Measurements from ENCODE around the gene VKORC1. TPM values are rescaled to one million over a fixed set of nuclear protein-coding genes. Genes with fewer than 3 reads are reported as not detected.

Gene VKORC1
- total RNA-seq, 1 experiment from 2014 or later, result 83.8 TPM

DNA sequence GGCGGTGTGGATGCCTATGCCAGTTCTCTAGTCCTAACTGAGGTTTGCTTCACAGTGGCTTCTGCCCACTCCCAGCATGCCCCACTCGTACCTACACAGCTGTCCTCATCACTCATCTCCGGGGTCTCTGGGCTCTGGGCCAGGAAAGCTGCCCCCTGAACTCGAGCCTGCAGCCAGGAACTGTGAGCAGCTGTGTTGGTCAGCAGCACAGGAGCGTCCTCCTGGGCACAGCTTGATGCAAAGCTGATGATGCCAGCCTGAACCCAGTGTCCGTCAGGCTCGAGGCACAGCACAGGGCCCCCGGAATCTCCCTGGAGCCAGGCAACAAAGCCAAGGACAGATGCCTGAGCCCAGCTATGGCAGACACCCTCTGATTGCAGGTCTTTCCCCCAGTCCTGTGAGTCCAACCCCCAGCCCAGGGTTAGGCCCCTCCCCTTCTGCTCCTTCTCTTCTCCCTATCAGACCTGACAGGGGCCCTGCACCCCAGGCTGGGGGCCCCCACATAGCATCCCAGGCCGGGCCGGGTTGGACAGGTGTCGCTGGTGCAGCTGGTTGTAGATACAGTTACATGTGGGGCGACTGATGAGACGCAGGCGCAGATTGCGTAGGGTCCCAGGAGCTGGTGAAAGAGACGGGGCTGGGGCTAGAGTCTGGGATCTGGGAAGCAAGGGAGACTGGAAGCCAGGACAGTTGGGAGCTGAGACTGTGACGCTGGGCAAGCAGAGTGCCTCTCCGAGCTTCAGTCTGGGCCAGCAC, 8.5 kb downstream of the VKORC1 start:
- peaks cover 0 to 11% of the 10 kb centered on the region in 2 experiments; a peak in 3 of 4 replicates for H3K36me3 ChIP-seq (ENCODE audit: control insufficient read depth in 1 of 2, insufficient read depth in 2 of 2, low read length in 2 of 2)
- no peak overlapping the region for H3K9ac ChIP-seq (ENCODE audit: low read length)
- no TSS peak for BruUV-seq (replicated peaks)
- DNase-seq (ENCODE audit: low read depth, low spot score) (no peak), ATAC-seq (no peak)
- TF ChIP-seq POLR2AphosphoS5 (IDR thresholded peaks at IDR 0.05; ENCODE audit: low read depth, low read length), result no peak
- no peak for TF ChIP-seq ZNF274 (IDR thresholded peaks at IDR 0.05; ENCODE audit: low read depth, low read length)
- TF ChIP-seq, protein P1, sequence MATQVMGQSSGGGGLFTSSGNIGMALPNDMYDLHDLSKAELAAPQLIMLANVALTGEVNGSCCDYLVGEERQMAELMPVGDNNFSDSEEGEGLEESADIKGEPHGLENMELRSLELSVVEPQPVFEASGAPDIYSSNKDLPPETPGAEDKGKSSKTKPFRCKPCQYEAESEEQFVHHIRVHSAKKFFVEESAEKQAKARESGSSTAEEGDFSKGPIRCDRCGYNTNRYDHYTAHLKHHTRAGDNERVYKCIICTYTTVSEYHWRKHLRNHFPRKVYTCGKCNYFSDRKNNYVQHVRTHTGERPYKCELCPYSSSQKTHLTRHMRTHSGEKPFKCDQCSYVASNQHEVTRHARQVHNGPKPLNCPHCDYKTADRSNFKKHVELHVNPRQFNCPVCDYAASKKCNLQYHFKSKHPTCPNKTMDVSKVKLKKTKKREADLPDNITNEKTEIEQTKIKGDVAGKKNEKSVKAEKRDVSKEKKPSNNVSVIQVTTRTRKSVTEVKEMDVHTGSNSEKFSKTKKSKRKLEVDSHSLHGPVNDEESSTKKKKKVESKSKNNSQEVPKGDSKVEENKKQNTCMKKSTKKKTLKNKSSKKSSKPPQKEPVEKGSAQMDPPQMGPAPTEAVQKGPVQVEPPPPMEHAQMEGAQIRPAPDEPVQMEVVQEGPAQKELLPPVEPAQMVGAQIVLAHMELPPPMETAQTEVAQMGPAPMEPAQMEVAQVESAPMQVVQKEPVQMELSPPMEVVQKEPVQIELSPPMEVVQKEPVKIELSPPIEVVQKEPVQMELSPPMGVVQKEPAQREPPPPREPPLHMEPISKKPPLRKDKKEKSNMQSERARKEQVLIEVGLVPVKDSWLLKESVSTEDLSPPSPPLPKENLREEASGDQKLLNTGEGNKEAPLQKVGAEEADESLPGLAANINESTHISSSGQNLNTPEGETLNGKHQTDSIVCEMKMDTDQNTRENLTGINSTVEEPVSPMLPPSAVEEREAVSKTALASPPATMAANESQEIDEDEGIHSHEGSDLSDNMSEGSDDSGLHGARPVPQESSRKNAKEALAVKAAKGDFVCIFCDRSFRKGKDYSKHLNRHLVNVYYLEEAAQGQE (IDR thresholded peaks at IDR 0.05; ENCODE audit: low read depth), result no peak
- TF ChIP-seq FOSL1 (IDR thresholded peaks at IDR 0.05; ENCODE audit: low read depth), result no peak
- TF ChIP-seq POLR2A (IDR thresholded peaks at IDR 0.05; ENCODE audit: borderline replicate concordance, extremely low read depth, insufficient read depth, insufficient read length), result no peak
- no peak for TF ChIP-seq EZH2 (IDR thresholded peaks at IDR 0.05)
- no peak for TF ChIP-seq ELF1 (IDR thresholded peaks at IDR 0.05; ENCODE audit: borderline replicate concordance, low read depth)
- TF ChIP-seq CBX3 (IDR thresholded peaks at IDR 0.05; ENCODE audit: low read depth), result no peak
- TF ChIP-seq, protein P2, sequence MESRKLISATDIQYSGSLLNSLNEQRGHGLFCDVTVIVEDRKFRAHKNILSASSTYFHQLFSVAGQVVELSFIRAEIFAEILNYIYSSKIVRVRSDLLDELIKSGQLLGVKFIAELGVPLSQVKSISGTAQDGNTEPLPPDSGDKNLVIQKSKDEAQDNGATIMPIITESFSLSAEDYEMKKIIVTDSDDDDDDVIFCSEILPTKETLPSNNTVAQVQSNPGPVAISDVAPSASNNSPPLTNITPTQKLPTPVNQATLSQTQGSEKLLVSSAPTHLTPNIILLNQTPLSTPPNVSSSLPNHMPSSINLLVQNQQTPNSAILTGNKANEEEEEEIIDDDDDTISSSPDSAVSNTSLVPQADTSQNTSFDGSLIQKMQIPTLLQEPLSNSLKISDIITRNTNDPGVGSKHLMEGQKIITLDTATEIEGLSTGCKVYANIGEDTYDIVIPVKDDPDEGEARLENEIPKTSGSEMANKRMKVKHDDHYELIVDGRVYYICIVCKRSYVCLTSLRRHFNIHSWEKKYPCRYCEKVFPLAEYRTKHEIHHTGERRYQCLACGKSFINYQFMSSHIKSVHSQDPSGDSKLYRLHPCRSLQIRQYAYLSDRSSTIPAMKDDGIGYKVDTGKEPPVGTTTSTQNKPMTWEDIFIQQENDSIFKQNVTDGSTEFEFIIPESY (IDR thresholded peaks at IDR 0.05; ENCODE audit: extremely low read depth, insufficient replicate concordance, low read length), result no peak
- TF ChIP-seq SRF (IDR thresholded peaks at IDR 0.05; ENCODE audit: low read depth), result no peak
- TF ChIP-seq TCF7L2 (IDR thresholded peaks at IDR 0.05; ENCODE audit: borderline replicate concordance, extremely low read depth, insufficient read depth, insufficient read length), result no peak
- TF ChIP-seq, protein P3, sequence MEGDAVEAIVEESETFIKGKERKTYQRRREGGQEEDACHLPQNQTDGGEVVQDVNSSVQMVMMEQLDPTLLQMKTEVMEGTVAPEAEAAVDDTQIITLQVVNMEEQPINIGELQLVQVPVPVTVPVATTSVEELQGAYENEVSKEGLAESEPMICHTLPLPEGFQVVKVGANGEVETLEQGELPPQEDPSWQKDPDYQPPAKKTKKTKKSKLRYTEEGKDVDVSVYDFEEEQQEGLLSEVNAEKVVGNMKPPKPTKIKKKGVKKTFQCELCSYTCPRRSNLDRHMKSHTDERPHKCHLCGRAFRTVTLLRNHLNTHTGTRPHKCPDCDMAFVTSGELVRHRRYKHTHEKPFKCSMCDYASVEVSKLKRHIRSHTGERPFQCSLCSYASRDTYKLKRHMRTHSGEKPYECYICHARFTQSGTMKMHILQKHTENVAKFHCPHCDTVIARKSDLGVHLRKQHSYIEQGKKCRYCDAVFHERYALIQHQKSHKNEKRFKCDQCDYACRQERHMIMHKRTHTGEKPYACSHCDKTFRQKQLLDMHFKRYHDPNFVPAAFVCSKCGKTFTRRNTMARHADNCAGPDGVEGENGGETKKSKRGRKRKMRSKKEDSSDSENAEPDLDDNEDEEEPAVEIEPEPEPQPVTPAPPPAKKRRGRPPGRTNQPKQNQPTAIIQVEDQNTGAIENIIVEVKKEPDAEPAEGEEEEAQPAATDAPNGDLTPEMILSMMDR (IDR thresholded peaks at IDR 0.05 in 2 of 3, conservative IDR thresholded peaks at IDR 0.05 in 1 of 3; ENCODE audit: borderline replicate concordance in 1 of 3, insufficient read depth in 1 of 3, low read depth in 2 of 3, low read length in 2 of 3), result no peak
- TF ChIP-seq ZFX (IDR thresholded peaks at IDR 0.05), result no peak
- no peak for TF ChIP-seq EGR1 (IDR thresholded peaks at IDR 0.05; ENCODE audit: low read depth)
- intact Hi-C loops (cut with micrococcal nuclease), result no loop called here
- H3K4me3 ChIP-seq (replicated peaks in 1 of 2; ENCODE audit: low read depth in 1 of 2, low read length in 2 of 2), result no peak overlapping the region
- H3K4me2 ChIP-seq (ENCODE audit: low read length), result no peak overlapping the region
- H3K79me2 ChIP-seq (ENCODE audit: insufficient read depth, low read length), result peaks cover 5% of the 10 kb centered on the region; the same call in 1 of the 2 replicates
- H3K27me3 ChIP-seq (ENCODE audit: insufficient read depth, low read length), result no peaks in the 10 kb centered on the region
- no peaks in the 10 kb centered on the region for H3K9me2 ChIP-seq (ENCODE audit: insufficient read depth)
- no peak overlapping the region for H2AFZ ChIP-seq (ENCODE audit: low read depth, low read length, poor library complexity, severe bottlenecking)
- H4K20me1 ChIP-seq (ENCODE audit: insufficient read depth), result no peaks in the 10 kb centered on the region
- ChIA-PET RAD21 (ENCODE audit: low non-redundant PET in 1 of 2, low total read pairs in 2 of 2, uncharacterized antibody in 2 of 2, unreplicated experiment in 2 of 2) (no interaction called here), POLR2A (no interaction called here), CTCF (no interaction called here)
- peaks cover 0 to 11% of the 10 kb centered on the region in 2 experiments; a peak in 1 of 4 replicates for H3K4me1 ChIP-seq (ENCODE audit: control insufficient read depth in 1 of 2, insufficient read depth in 2 of 2, low read length in 2 of 2)
- no peak overlapping the region for H3K27ac ChIP-seq (ENCODE audit: low read depth, low read length)
- no peaks in the 10 kb centered on the region for H3K9me3 ChIP-seq (ENCODE audit: control insufficient read depth in 1 of 2, insufficient read depth in 1 of 2, low read depth in 1 of 2, low read length in 2 of 2)

All from HCT116 (cell line).